Neural progenitor cell (in vitro differentiated cells): ENCODE measurements around the gene RAMP1.

Experiments
- CTCF ChIP-seq: fragments of 200-600 bp; sonication (generic); IDR thresholded peaks from 2 replicates; pipeline ENCODE4 v1.5.1; 2017; ENCODE audit warnings: antibody characterized with exemption, mild to moderate bottlenecking
- EZH2phosphoT487 ChIP-seq: fragments of 200-600 bp; sonication (generic); IDR thresholded peaks from 2 replicates; pipeline ENCODE4 v1.6.1; 2017; ENCODE audit warnings: antibody characterized with exemption

- TF ChIP-seq EZH2phosphoT487 (no peak), CTCF (no peak)
Measured at GRCh38 chr2:237820421-237820820, 39.0 kb upstream of the RAMP1 start.
